HCT116 (cell line): ENCODE results near the gene CDIP1. TPM values are rescaled to one million over a fixed set of nuclear protein-coding genes. Genes with fewer than 3 reads are reported as not detected.

Experiments
- ATAC-seq: fragments of 200-7000 bp; cut with Tn5 transposase; 2 replicates; pipeline ENCODE4 v1.9.1; 2020; ENCODE audit warnings: mild to moderate bottlenecking, moderate library complexity
- BruUV-seq: library from RNA; stranded (reverse); fragments of 400-500 nt; replicated peaks from 2 replicates; lab custom pipeline; 2021; lab: Mats Ljungman, UMichigan
- CTCF ChIA-PET: fragments of 300-600 bp; sonication (Branson Sonifier 250); formaldehyde crosslinking; loops from one replicate; lab custom pipeline; 2021; ENCODE audit warnings: antibody characterized with exemption; lab: Charles Lee
- POLR2A ChIA-PET: fragments of 300-600, 350-600 bp; sonication (Branson Sonifier 250); formaldehyde crosslinking; loops from one replicate; lab custom pipeline; 2021; ENCODE audit warnings: antibody characterized with exemption; lab: Charles Lee
- RAD21 ChIA-PET, 2 experiments: fragments of 300-600 bp; sonication (Branson Sonifier 250); formaldehyde crosslinking; loops; one replicate each; lab custom pipeline; 2023; ENCODE audit warnings: low total read pairs in 2 of 2; ENCODE audit not compliant: uncharacterized antibody in 2 of 2, unreplicated experiment in 2 of 2, low non-redundant PET in 1 of 2; lab: Charles Lee
- DNase-seq: peaks from one replicate; pipeline ENCODE4 v3.0.0-alpha.2; 2010; ENCODE audit warnings: low read depth, low spot score
- H2AFZ ChIP-seq: fragments of 200-600 bp; shearing (Covaris generic), sonication (generic); 2 replicates; pipeline ENCODE4 v1.6.1; 2017; ENCODE audit warnings: low read depth, mixed run types, mixed read lengths, antibody characterized with exemption, low read length; ENCODE audit not compliant: poor library complexity, severe bottlenecking
- H3K27ac ChIP-seq: 2 replicates; pipeline ENCODE4 v1.5.1; 2012; ENCODE audit warnings: low read depth, low read length
- H3K27me3 ChIP-seq: fragments of 200-600 bp; sonication (generic); 2 replicates; pipeline ENCODE4 v1.6.1; 2016; ENCODE audit warnings: mixed run types, low read length, mixed read lengths; ENCODE audit not compliant: insufficient read depth
- H3K36me3 ChIP-seq, 2 experiments: fragments of 200-500 bp in 1 of 2; fragments of 200-600 bp in 1 of 2; sonication (Bioruptor generic) in 1 of 2; sonication (generic) in 1 of 2; 2 replicates each; pipeline versions ENCODE4 v1.5.1 to v1.6.1; 2014 to 2016; ENCODE audit warnings: low read length in 2 of 2, inconsistent platforms in 1 of 2, mixed read lengths in 1 of 2, mixed run types in 1 of 2; ENCODE audit not compliant: insufficient read depth in 2 of 2, control insufficient read depth in 1 of 2
- H3K4me1 ChIP-seq, 2 experiments: fragments of 200-600 bp in 1 of 2; sonication (generic) in 1 of 2; 2 replicates each; pipeline versions ENCODE4 v1.5.1 to v1.6.1; 2012 to 2017; ENCODE audit warnings: low read length in 2 of 2, inconsistent platforms in 1 of 2, mild to moderate bottlenecking in 1 of 2, mixed read lengths in 1 of 2, mixed run types in 1 of 2, moderate library complexity in 1 of 2; ENCODE audit not compliant: insufficient read depth in 2 of 2, control insufficient read depth in 1 of 2
- H3K4me2 ChIP-seq: fragments of 200-600 bp; sonication (generic); 2 replicates; pipeline ENCODE4 v1.6.1; 2017; ENCODE audit warnings: mixed run types, low read length, mixed read lengths
- H3K4me3 ChIP-seq, 2 experiments: fragments of 200-600 bp in 1 of 2; sonication (generic) in 1 of 2; replicated peaks in 1 of 2; 2 replicates each; pipeline ENCODE4 v1.5.1; 2011 to 2016; ENCODE audit warnings: low read length in 2 of 2, control low read depth in 1 of 2, low read depth in 1 of 2, mild to moderate bottlenecking in 1 of 2, mixed read lengths in 1 of 2, mixed run types in 1 of 2
- H3K79me2 ChIP-seq: fragments of 200-600 bp; sonication (generic); 2 replicates; pipeline ENCODE4 v1.6.1; 2017; ENCODE audit warnings: mild to moderate bottlenecking, mixed run types, low read length, moderate library complexity, mixed read lengths; ENCODE audit not compliant: insufficient read depth
- H3K9ac ChIP-seq: fragments of 200-600 bp; sonication (generic); 2 replicates; pipeline ENCODE4 v1.6.1; 2016; ENCODE audit warnings: low read length, mixed read lengths
- H3K9me2 ChIP-seq: fragments of 200-600 bp; sonication (generic), shearing (Covaris generic); 2 replicates; pipeline ENCODE4 v1.6.1; 2017; ENCODE audit warnings: mixed run types, mild to moderate bottlenecking, moderate library complexity; ENCODE audit not compliant: insufficient read depth
- H3K9me3 ChIP-seq, 2 experiments: fragments of 200-500 bp in 1 of 2; fragments of 200-600 bp in 1 of 2; sonication (Bioruptor generic) in 1 of 2; sonication (generic) in 1 of 2; 2 replicates each; pipeline ENCODE4 v1.6.1; 2014 to 2017; ENCODE audit warnings: low read length in 2 of 2, mixed read lengths in 2 of 2, inconsistent platforms in 1 of 2, low read depth in 1 of 2, mild to moderate bottlenecking in 1 of 2, mixed run types in 1 of 2, moderate library complexity in 1 of 2; ENCODE audit not compliant: control insufficient read depth in 1 of 2, insufficient read depth in 1 of 2
- H4K20me1 ChIP-seq: fragments of 200-600 bp; sonication (generic), shearing (Covaris generic); 2 replicates; pipeline ENCODE4 v1.6.1; 2017; ENCODE audit warnings: mixed run types, mild to moderate bottlenecking, moderate library complexity; ENCODE audit not compliant: insufficient read depth
- ATF3 ChIP-seq: IDR thresholded peaks from 2 replicates; pipeline ENCODE4 v1.6.1; 2012
- CEBPB ChIP-seq: IDR thresholded peaks from 2 replicates; pipeline ENCODE4 v1.6.1; 2012; ENCODE audit warnings: low read depth
- EGR1 ChIP-seq: IDR thresholded peaks from 2 replicates; pipeline ENCODE4 v1.6.1; 2012; ENCODE audit warnings: low read depth
- EZH2 ChIP-seq: fragments of 200-600 bp; sonication (generic); IDR thresholded peaks from 2 replicates; pipeline ENCODE4 v1.6.1; 2017; ENCODE audit warnings: antibody characterized with exemption, mixed run types
- FOSL1 ChIP-seq: IDR thresholded peaks from 2 replicates; pipeline ENCODE4 v1.6.1; 2012; ENCODE audit warnings: low read depth
- JUND ChIP-seq: IDR thresholded peaks from 2 replicates; pipeline ENCODE4 v1.6.1; 2012
- MAX ChIP-seq: IDR thresholded peaks from 2 replicates; pipeline ENCODE4 v1.6.1; 2012
- POLR2A ChIP-seq: IDR thresholded peaks from 2 replicates; pipeline ENCODE4 v1.7.0; 2011; ENCODE audit warnings: borderline replicate concordance; ENCODE audit not compliant: insufficient read depth, insufficient read length; ENCODE audit errors: extremely low read depth
- POLR2AphosphoS5 ChIP-seq: IDR thresholded peaks from 2 replicates; pipeline ENCODE4 v1.6.1; 2011; ENCODE audit warnings: mild to moderate bottlenecking, low read depth, low read length, moderate library complexity
- RAD21 ChIP-seq: IDR thresholded peaks from 2 replicates; pipeline ENCODE4 v1.6.1; 2012; ENCODE audit warnings: low read depth, mild to moderate bottlenecking
- REST ChIP-seq: IDR thresholded peaks from 2 replicates; pipeline ENCODE4 v1.6.1; 2012; ENCODE audit warnings: low read depth
- SP1 ChIP-seq: IDR thresholded peaks from 2 replicates; pipeline ENCODE4 v1.6.1; 2012; ENCODE audit warnings: low read depth
- SRF ChIP-seq: IDR thresholded peaks from 2 replicates; pipeline ENCODE4 v1.6.1; 2012; ENCODE audit warnings: low read depth
- YY1 ChIP-seq: IDR thresholded peaks from 2 replicates; pipeline ENCODE4 v1.6.1; 2011; ENCODE audit warnings: low read length, low read depth, moderate library complexity, mild to moderate bottlenecking; ENCODE audit not compliant: insufficient replicate concordance; ENCODE audit errors: extremely low read depth
- ZBTB33 ChIP-seq: IDR thresholded peaks from 2 replicates; pipeline ENCODE4 v1.6.1; 2011; ENCODE audit warnings: mild to moderate bottlenecking, low read length, moderate library complexity; ENCODE audit not compliant: insufficient replicate concordance; ENCODE audit errors: extremely low read depth
- ZFX ChIP-seq: fragments of 450-650 bp; IDR thresholded peaks from 2 replicates; pipeline ENCODE4 v1.6.1; 2017
- ZNF274 ChIP-seq: fragments of 200-500 bp; sonication (Bioruptor generic); IDR thresholded peaks from 2 replicates; pipeline ENCODE4 v1.6.1; 2014; ENCODE audit warnings: mild to moderate bottlenecking, low read depth, low read length, inconsistent platforms
- intact Hi-C: fragments of 100-400 bp; cut with micrococcal nuclease; formaldehyde crosslinking; loops from 2 replicates; pipeline ENCODE4 v1.10.0; 2022
- total RNA-seq: library from RNA; stranded (reverse); gene quantifications from one replicate; pipeline ENCODE4 v1.2.1, GENCODE V29; 2021; ENCODE audit not compliant: unreplicated experiment

CDIP1 gene
- total RNA-seq, 1 experiment from 2014 or later = 7.2 TPM

GRCh38 chr16:4583906-4584305 is 45.3 kb upstream of the CDIP1 start:
- Histone ChIP-seq H3K9me2 (no peaks in the 10 kb centered on the region), H3K4me2 (no peak overlapping the region), H3K79me2 (no peaks in the 10 kb centered on the region), H3K9me3 (peaks cover 0 to 9% of the 10 kb centered on the region in 2 experiments; a peak in 2 of 4 replicates), H4K20me1 (no peaks in the 10 kb centered on the region), H3K27ac (no peak overlapping the region), H3K4me3 (no peak overlapping the region), H3K4me1 (peaks cover 0 to 5% of the 10 kb centered on the region in 2 experiments; a peak in 2 of 4 replicates), H3K9ac (no peak overlapping the region), H2AFZ (no peak overlapping the region), H3K36me3 (no peaks in the 10 kb centered on the region), H3K27me3 (no peaks in the 10 kb centered on the region)
- ChIA-PET CTCF (no interaction called here), POLR2A (no interaction called here), RAD21 (no interaction called here)
- DNase-seq (no peak), ATAC-seq (no peak)
- intact Hi-C loops = no loop called here
- no TSS peak for BruUV-seq
- TF ChIP-seq YY1 = no peak
- no peak for TF ChIP-seq POLR2AphosphoS5
- TF ChIP-seq ZFX = no peak
- no peak for TF ChIP-seq SRF
- TF ChIP-seq RAD21 = no peak
- TF ChIP-seq FOSL1 = no peak
- no peak for TF ChIP-seq MAX

- no peaks in the 10 kb centered on the region for H3K27me3 ChIP-seq
- H3K4me2 ChIP-seq = no peak overlapping the region
- H3K9ac ChIP-seq = no peak overlapping the region
- DNase-seq (no peak), ATAC-seq (no peak)
- intact Hi-C loops = no loop called here
- no peak overlapping the region for H3K4me3 ChIP-seq
- ChIA-PET RAD21 (no interaction called here), CTCF (no interaction called here), POLR2A (no interaction called here)
- H3K79me2 ChIP-seq = no peaks in the 10 kb centered on the region
- H3K27ac ChIP-seq = no peak overlapping the region
- no peaks in the 10 kb centered on the region; a peak in 1 of 4 replicates for H3K4me1 ChIP-seq
- no peaks in the 10 kb centered on the region for H3K9me2 ChIP-seq
- no peaks in the 10 kb centered on the region for H4K20me1 ChIP-seq
- no peak overlapping the region for H2AFZ ChIP-seq
- no peaks in the 10 kb centered on the region for H3K36me3 ChIP-seq
- no TSS peak for BruUV-seq
- no peaks in the 10 kb centered on the region for H3K9me3 ChIP-seq
- no peak for TF ChIP-seq RAD21
- no peak for TF ChIP-seq JUND
- no peak for TF ChIP-seq ZFX
- TF ChIP-seq ZNF274 = no peak
- no peak for TF ChIP-seq REST
- no peak for TF ChIP-seq SP1
- no peak for TF ChIP-seq MAX
- TF ChIP-seq POLR2A = no peak
- TF ChIP-seq ZBTB33 = no peak
- no peak for TF ChIP-seq EGR1
- no peak for TF ChIP-seq ATF3
- TF ChIP-seq CEBPB = no peak
- TF ChIP-seq EZH2 = no peak
These were observed 41.7 kb upstream of the CDIP1 start for GRCh38 chr16:4580250-4580649.
